SHP77 treated with DMSO at 0.1 percent for 48 hours (cell line): Measurements from ENCODE around the gene FBXW7.

Experiments used
- DNase-seq: peaks from one replicate; lab custom pipeline; 2025; lab: John Stamatoyannopoulos, UW

The FBXW7 gene

GRCh38 chr4:152281822-152282221 lies 254.1 kb downstream of the FBXW7 start:
- no peak for DNase-seq

GRCh38 chr4:152281211-152281610 lies 254.7 kb downstream of the FBXW7 start:
- no peak for DNase-seq

GRCh38 chr4:152279234-152279566 lies 256.7 kb downstream of the FBXW7 start:
- DNase-seq = no peak

- no peak for DNase-seq
These were observed 257.2 kb downstream of the FBXW7 start for GRCh38 chr4:152278505-152279233.

GRCh38 chr4:152278172-152278504 lies 257.8 kb downstream of the FBXW7 start:
- DNase-seq = no peak

GRCh38 chr4:152277333-152277732 lies 258.6 kb downstream of the FBXW7 start:
- DNase-seq = no peak

GRCh38 chr4:152273343-152273742 lies 262.5 kb downstream of the FBXW7 start:
- no peak for DNase-seq
